Mammary epithelial cell (primary cell): ENCODE measurements around the gene MID1.

Source experiments
- CTCF ChIP-seq, 2 donors: IDR thresholded peaks in 1 of 2; conservative IDR thresholded peaks in 1 of 2; 2 replicates each; pipeline ENCODE4 v1.5.1; 2011 to 2012; ENCODE audit warnings: inconsistent platforms in 2 of 2, low read length in 2 of 2, mild to moderate bottlenecking in 2 of 2, control low read depth in 1 of 2, low read depth in 1 of 2; ENCODE audit not compliant: insufficient read depth in 1 of 2; ENCODE audit errors: extremely low read depth in 1 of 2
- EZH2 ChIP-seq: IDR thresholded peaks from 2 replicates; pipeline ENCODE4 v1.6.1; 2012; ENCODE audit warnings: low read length, inconsistent platforms, borderline replicate concordance

DNA sequence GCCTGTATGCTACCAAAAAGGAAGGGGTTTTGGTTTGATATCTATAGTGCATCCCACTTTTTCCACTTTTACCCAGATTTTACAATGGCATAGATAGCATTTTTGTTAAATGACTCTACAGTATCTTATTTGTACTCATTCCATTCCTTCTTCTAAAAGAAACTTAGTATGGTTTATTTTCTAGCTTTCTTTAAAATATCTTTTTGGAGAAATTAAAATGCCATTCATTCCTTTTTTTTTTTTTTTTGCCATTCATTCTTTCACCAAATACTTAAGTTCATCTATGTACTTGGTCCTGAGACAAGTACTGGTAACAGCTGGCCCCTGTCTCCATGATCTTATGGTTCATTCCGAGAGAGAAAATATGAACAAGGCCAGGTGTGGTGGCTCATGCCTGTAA, 49.1 kb downstream of the MID1 start:
- TF ChIP-seq CTCF (conservative IDR thresholded peaks at IDR 0.05 in 1 of 2, IDR thresholded peaks at IDR 0.05 in 1 of 2; ENCODE audit: extremely low read depth in 1 of 2, insufficient read depth in 1 of 2, low read depth in 1 of 2, low read length in 2 of 2) (no peak), EZH2 (no peak)
